ENCODE results near the gene JUNB. TPM values are rescaled to one million over a fixed set of nuclear protein-coding genes. Genes with fewer than 3 reads are reported as not detected.

JUNB gene
- total RNA-seq, 4 donors from 2014 or later, result 386 to 857 (median 664) TPM

- Histone ChIP-seq H3K27ac (no peak overlapping the region), H3K9me3 (no peaks in the 10 kb centered on the region), H3K27me3 (no peaks in the 10 kb centered on the region), H3K36me3 (peaks cover 0 to 7% (median 0%) of the 10 kb centered on the region in 4 donors), H3K4me3 (no peak overlapping the region), H3K4me1 (peaks cover 0 to 8% (median 1%) of the 10 kb centered on the region in 4 donors)
- intact Hi-C loops (cut with DNase I; ENCODE audit: low total_unique reads) (no loop called here), in situ Hi-C loops (cut with MboI; ENCODE audit: low pct_ligation_motif_present in 1 of 4, low pct_unique_long_range_greater_than_20kb in 1 of 4, low sequenced_read_pairs in 3 of 4) (loop anchor here in 3 of 4 donors (5.0 to 10.0 kb wide), 2 partner anchors 82 to 84 kb away; no protein-coding TSS in a partner anchor)
- 98% methylated on average over 11 of the region's 11 CpGs; no CpG with 5 or more reads in 1 of the 2 donors for WGBS, 2 donors (ENCODE audit: low coverage in 1 of 2)
- DNase-seq, result no peak
- no peak for TF ChIP-seq EP300 (IDR thresholded peaks at IDR 0.05; ENCODE audit: low read depth)
- TF ChIP-seq POLR2AphosphoS5 (IDR thresholded peaks at IDR 0.05), result no peak
- no peak for TF ChIP-seq CTCF (IDR thresholded peaks at IDR 0.05)
- TF ChIP-seq POLR2A (IDR thresholded peaks at IDR 0.05), result no peak
These were observed 28.2 kb upstream of the JUNB start for GRCh38 chr19:12763100-12763499.

GRCh38 chr19:12764698-12765097, 26.6 kb upstream of the JUNB start:
- DNase-seq, result no peak
- in situ Hi-C loops (cut with MboI; ENCODE audit: low pct_ligation_motif_present in 1 of 4, low pct_unique_long_range_greater_than_20kb in 1 of 4, low sequenced_read_pairs in 3 of 4), result loop anchor here in 3 of 4 donors (5.0 to 10.0 kb wide), 2 partner anchors 80 to 83 kb away; no protein-coding TSS in a partner anchor
- TF ChIP-seq EP300 (IDR thresholded peaks at IDR 0.05; ENCODE audit: low read depth) (no peak), POLR2AphosphoS5 (IDR thresholded peaks at IDR 0.05) (no peak), CTCF (IDR thresholded peaks at IDR 0.05) (no peak), POLR2A (IDR thresholded peaks at IDR 0.05) (no peak)
- intact Hi-C loops (cut with DNase I; ENCODE audit: low total_unique reads), result loop anchor here (5.0 kb wide), 2 partner anchors 38 to 78 kb away; partner anchors contain the start of genes PRDX2 and THSD8
- Histone ChIP-seq H3K36me3 (peaks cover 0 to 7% (median 0%) of the 10 kb centered on the region in 4 donors), H3K4me3 (no peak overlapping the region), H3K27ac (no peak overlapping the region), H3K4me1 (peaks cover 0 to 8% (median 1%) of the 10 kb centered on the region in 4 donors), H3K9me3 (no peaks in the 10 kb centered on the region), H3K27me3 (no peaks in the 10 kb centered on the region)
- WGBS, 2 donors (ENCODE audit: low coverage in 1 of 2), result 95 to 100% methylated on average over 1 to 16 of the region's 16 CpGs

GRCh38 chr19:12766051-12766521, 25.2 kb upstream of the JUNB start:
- Histone ChIP-seq H3K27me3 (no peaks in the 10 kb centered on the region), H3K36me3 (peaks cover 0 to 7% (median 0%) of the 10 kb centered on the region in 4 donors), H3K4me1 (peaks cover 0 to 15% (median 4%) of the 10 kb centered on the region in 4 donors), H3K4me3 (peak overlapping the region in 3 of 4 donors; percentile 21 to 41 (median 38)), H3K9me3 (no peaks in the 10 kb centered on the region), H3K27ac (peak overlapping the region; percentile 39 to 88 (median 80))
- intact Hi-C loops (cut with DNase I; ENCODE audit: low total_unique reads), result loop anchor here (5.0 kb wide), 2 partner anchors 36 to 76 kb away; partner anchors contain the start of genes PRDX2 and THSD8
- in situ Hi-C loops (cut with MboI; ENCODE audit: low pct_ligation_motif_present in 1 of 4, low pct_unique_long_range_greater_than_20kb in 1 of 4, low sequenced_read_pairs in 3 of 4), result loop anchor here in 2 of 4 donors (10.0 kb wide), 1 partner anchor 79 kb away; no protein-coding TSS in a partner anchor
- WGBS, 2 donors (ENCODE audit: low coverage in 1 of 2), result 4 to 28% methylated on average over 7 to 30 of the region's 30 CpGs
- DNase-seq, result peak; percentile 93
- TF ChIP-seq POLR2AphosphoS5 (IDR thresholded peaks at IDR 0.05) (peak in 2 of 3 donors; percentile 16 to 53), EP300 (IDR thresholded peaks at IDR 0.05; ENCODE audit: low read depth) (no peak), POLR2A (IDR thresholded peaks at IDR 0.05) (peak; percentile 19), CTCF (IDR thresholded peaks at IDR 0.05) (peak; percentile 74 to 96 (median 77))

- H3K36me3 ChIP-seq, result peaks cover 0 to 7% (median 0%) of the 10 kb centered on the region in 4 donors
- H3K4me1 ChIP-seq, result peaks cover 0 to 15% (median 4%) of the 10 kb centered on the region in 4 donors
- no peak overlapping the region for H3K27ac ChIP-seq
- in situ Hi-C loops (cut with MboI; ENCODE audit: low pct_ligation_motif_present in 1 of 4, low pct_unique_long_range_greater_than_20kb in 1 of 4, low sequenced_read_pairs in 3 of 4) (loop anchor here in 2 of 4 donors (10.0 kb wide), 1 partner anchor 78 kb away; no protein-coding TSS in a partner anchor), intact Hi-C loops (cut with DNase I; ENCODE audit: low total_unique reads) (loop anchor here (5.0 kb wide), 2 partner anchors 35 to 75 kb away; partner anchors contain the start of genes PRDX2 and THSD8)
- no peaks in the 10 kb centered on the region for H3K9me3 ChIP-seq
- DNase-seq, result no peak
- whole genome bisulfite sequencing, 2 donors (ENCODE audit: low coverage in 1 of 2), result 94 to 100% methylated on average over 1 to 11 of the region's 11 CpGs
- no peaks in the 10 kb centered on the region for H3K27me3 ChIP-seq
- TF ChIP-seq EP300 (IDR thresholded peaks at IDR 0.05; ENCODE audit: low read depth) (no peak), POLR2AphosphoS5 (IDR thresholded peaks at IDR 0.05) (no peak), POLR2A (IDR thresholded peaks at IDR 0.05) (no peak), CTCF (IDR thresholded peaks at IDR 0.05) (no peak)
- H3K4me3 ChIP-seq, result no peak overlapping the region
These were observed 24.1 kb upstream of the JUNB start for GRCh38 chr19:12767150-12767549.

Data from transverse colon (tissue), 4 donors.